GM19240 (cell line): ENCODE measurements around the gene NKX3-2.

Experiments used
- DNase-seq: peaks from one replicate; pipeline ENCODE4 v3.0.0; 2011; ENCODE audit warnings: low spot score; ENCODE audit not compliant: insufficient read length

NKX3-2 gene

DNA sequence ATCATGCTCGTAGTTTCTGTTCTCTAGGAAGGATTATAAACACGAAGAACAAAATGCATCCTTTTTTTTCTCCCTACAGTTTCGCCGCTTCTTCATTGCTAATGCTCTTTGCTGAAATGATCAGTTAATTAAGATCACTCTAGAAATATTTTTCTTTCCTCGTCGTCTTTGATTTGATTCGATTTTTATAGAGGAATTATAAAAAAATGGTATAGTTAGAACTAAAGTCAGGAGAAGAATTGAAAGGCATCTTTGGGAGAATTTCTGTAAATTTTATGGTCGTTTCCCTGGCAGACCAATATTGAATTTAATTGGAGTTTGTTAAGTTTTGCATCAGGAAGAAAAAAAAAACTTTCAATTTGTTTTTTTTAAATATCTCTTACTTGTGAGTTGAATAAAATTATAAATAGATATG, 1.1 kb upstream of the NKX3-2 start:
- DNase-seq: no peak

DNA sequence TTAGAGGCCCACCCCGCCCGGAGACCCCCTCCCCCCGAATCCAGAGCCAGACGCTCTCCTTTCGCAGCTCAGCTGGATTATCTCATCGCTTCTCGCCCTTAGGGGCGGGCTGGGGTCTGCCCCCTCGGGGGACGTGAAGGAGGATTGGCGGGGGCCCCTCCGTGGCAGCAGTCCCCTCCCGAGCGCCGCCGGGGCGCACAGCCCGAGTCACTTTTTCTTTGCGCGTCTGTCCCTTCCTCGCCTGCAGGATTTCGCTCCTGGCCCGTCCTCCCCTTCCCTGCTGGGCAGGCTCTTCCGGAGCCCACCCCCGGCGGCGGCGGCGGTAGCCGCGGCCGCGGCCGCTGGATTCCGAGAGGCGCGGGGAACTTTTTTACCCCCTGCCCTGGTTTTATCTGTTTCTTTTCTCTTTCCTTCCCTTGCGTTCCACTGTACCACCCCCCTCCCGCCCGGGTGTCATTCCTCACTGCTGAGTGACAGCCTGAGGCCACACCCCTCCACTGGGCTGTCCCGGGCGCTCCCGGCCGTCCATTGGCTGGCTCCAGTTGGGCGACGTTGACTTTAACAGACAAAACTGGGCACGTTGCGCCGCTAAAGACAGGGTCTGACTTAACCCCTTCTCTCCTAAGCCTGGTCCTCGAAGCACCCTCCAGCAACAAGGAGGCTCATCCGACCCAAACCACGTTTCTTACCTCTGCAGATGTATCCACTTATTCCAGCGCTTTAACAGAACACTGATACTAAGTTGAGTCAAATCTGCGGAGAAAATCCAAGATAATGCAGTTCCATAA, 492 bp upstream of the NKX3-2 start:
- DNase-seq: no peak

DNA sequence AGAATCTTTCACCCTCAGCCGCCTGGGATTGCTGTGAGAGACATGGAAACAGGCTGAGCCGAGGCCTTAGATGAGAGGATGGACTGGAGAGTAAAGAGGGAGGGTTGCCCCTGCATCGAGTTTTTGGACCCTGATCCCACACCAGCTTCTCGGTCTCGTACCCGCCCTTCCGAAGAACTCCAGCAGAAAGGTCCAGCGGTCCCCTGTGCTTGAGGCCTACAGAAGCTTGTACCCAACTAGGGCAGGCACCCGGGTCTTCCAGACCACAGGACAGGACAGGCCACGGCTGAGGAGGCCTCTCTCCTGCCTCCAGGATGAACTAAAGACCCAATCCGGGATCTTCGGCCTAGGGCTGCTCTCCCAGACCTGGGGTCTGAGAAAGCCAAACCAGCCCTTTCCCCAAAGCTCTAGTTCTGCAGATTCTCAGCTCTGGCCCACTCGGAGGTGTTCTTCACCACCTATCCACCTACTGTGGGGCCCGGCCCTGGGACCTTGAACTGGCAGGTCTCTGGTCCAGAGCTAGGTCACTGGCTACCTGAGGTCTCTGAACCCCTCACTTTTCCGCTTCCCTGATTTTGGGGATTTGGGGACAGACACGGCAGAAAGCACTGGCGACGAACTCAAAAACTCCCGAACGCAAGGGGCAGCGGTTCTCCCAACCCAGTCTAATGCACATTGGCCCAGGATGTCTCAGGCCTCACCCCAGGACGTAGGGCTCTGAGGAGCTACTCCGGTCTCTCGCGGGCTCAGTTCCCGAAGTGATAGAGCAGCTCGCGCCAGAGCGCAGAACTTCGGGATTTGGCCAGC, 1.1 kb downstream of the NKX3-2 start:
- DNase-seq: no peak

DNA sequence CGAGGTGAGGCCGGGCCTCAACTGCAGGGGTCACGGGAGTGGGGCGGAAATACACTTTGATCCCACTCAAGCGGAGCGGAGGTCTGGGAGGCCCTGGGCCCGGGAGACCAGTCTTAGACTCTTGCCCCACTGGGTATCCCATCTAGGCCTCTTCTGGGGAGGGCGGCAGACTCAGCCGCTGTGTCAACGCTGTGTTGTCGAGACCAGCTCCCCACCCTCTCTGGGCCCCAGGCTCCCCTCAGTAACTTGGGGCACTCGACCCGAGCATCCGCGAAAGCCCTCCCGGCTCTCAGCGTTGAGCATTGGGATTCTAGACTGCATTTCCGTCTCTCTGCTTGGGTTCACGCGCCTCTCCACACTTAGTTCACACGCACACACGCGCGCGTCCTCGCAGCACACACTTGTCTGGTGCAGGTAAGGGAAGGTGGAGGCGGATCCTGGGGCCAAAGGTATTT, 1.7 kb downstream of the NKX3-2 start:
- DNase-seq: no peak

DNA sequence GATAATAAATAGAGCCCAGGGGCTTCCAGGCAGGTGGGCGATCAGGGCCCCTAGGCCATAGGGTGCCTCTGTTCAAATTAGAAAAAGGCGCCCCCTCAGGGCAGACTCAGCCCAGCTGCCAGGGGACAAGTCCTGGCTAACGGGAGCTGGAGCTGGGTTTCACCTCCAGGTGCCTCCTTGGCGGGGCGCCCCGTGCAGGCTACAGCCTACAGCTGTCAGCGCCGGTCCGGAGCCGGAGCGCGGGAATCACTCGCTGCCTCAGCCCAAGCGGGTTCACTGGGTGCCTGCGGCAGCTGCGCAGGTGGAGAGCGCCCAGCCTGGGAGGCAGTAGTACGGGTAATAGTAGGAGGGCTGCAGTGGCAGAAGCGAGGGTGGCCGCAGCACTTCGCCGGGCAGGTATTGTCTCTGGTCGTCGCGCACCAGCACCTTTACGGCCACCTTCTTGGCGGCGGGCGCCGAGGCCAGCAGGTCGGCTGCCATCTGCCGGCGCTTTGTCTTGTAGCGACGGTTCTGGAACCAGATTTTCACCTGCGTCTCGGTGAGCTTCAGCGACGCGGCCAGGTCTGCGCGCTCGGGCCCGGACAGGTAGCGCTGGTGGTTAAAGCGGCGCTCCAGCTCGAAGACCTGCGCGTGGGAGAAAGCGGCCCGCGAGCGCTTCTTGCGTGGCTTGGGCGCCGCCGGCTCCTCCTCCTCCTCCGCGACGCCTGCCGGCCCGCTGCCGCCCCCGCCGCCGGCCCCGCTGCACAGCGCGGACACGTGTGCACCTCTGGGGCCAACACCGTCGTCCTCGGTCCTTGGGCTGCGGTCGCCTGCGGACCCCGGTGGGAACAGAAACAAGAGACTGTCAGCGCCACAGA, 2.4 kb downstream of the NKX3-2 start:
- DNase-seq: no peak

DNA sequence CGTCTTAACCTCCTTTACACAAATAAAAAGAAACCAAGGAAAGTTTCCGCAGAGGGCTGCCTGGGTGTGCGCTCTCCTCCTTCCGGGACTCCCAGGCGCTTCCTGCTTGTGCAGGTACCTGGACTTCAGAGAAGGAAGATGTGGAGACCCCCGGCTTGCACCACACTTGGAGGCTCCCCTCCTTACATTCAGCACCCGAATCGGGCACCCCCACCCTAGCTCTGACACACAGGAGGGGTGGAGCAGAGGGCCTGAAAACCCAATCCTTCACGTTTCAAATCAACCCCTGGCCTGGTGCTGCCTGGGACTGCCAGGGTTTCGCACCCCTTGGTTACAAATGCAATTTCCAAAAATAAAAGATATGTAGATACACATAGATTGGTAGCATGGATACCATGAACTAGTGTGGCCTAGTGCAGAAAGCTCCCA, 3.1 kb downstream of the NKX3-2 start:
- DNase-seq: no peak

DNA sequence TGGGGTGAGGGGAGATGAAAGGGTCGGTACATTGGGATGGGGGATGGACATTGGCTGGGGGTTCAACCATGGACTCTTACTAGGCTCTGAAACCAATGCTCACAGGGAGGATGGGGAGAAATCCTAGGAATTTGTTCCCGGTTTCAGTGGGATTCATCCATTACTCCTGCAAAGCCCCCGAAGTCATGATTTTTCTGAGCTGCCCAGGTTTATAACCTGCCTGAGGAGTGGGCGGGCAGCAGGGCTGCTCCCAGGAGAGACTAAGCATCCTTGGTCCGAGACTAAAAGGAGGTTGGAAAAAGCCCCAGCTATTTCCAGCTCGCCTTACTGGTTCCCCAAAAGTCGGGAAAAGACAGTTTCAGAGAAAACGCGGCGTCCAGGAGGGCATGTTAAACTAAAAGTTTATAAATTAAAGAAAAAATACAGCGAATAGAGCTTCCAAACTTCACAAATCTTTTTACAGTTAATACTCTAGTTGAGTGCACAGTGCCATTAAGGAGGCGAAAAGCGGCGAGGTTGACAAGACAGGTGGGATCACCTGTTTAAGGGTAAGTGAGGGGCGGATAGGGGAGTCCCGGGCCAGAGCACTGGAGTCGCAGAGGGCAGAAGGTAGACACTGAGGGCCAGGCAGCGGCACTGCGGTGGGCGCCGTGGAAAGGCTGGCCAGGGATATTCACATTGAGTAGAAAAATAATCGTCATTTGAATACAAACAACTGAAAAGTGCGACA, 3.7 kb downstream of the NKX3-2 start:
- no peak for DNase-seq

DNA sequence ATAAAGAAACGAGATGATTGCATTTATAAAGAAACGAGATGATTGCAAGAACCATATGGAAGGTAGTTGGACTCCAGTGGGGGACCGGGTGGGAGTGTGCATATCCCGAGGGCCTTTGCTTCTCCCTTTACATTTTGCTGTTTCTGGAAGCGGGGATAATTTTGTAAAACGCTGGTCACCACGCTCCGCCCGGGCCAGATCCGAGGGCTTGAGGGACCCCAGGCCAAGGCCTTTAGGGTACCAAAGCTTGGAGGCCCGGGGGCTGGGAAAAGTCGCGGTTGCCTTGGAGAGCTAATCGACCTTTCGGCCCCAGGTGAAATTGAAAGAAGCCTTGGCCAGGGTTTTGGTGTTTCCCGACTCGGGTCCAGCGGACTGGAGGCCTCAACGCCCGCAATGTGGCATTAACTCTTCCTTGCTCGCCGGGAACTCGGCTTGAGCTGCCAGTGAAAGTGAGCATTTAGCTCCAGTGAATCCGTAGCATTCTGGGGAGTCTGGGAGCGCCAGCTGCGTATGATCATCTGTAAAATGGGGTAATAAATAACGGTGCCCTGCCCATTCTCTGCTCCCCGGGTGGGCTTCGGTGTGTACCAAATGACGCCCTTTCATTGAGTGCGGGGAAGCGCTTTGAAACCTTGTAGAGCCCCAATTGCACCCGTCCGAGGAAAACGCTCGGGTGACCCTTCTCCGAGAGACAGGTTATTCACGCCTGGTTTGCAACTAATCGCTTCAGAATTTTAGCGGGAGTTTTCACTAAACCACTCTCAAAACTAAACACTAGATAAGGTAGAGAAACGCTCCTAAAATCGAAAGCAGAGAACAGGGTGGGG, 4.5 kb downstream of the NKX3-2 start:
- DNase-seq: no peak

DNA sequence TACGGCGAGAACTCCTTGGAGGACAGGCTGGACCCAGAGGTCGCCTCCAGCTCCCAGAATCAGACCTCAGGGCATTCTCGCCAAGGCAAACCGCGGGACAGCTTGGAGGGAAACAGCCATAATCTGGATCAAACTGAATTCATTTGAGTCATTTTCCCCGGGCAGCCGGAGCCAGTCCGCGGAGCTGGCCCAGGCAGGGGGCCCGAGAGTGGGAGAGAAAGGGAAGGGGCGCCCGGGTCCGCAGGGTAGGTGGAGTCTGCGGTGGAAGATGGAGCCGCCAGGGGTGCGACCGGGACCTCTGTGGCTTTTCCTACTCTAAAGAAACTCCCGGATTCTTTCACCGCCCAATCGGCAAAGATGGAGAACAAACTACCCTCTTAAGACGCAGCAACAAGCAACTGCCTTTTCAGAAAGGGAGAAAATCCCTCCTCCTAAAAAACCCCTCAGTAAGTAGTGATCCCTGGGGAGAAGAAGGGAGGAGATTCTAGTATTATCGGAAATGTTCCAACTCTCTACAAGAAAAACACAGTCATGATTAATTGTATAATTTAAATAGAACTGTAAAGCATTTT, 5.2 kb downstream of the NKX3-2 start:
- DNase-seq: no peak

DNA sequence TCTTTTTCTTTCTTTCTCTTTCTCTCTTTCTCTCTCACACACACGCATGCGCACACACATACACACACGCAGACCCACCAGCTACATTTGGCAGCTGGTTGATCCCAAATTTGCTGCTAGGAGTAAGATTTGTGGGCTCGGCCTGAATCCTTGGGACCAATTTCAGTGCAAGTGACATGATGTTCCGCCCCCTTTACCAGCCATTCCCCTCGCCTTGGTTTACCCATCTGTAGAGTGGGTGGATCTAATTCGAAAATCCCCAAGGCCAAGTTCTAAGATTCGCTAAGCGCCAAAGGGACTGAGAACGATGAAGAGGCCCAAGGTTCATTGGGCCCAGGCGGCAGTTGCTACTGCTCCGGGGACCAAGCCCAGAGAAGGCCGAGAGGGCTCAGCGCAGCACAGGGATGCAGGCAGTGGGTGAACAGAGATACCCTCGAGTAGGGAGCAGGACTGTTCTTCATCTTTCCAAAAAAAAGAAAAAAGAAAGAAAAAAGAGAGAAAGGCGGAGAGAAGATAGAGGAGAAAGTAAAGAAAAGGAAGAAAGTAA, 5.8 kb downstream of the NKX3-2 start:
- no peak for DNase-seq

DNA sequence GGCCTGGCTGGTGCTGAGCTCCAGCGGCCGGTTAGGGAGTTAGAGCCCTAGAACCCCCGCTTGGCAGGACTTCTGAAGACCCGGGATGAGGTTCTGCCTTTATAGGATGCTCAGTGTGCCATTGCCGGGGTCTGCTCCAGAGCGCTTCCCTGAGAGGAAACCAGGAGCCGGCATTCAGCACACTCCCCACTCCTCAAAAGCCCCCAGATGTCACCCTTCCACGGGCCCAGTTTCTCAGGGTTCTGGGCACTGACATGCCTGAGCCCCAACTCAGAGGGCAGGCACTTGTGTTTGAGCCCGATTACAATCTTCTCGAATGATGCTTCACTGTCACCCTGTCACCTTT, 6.5 kb downstream of the NKX3-2 start:
- no peak for DNase-seq

DNA sequence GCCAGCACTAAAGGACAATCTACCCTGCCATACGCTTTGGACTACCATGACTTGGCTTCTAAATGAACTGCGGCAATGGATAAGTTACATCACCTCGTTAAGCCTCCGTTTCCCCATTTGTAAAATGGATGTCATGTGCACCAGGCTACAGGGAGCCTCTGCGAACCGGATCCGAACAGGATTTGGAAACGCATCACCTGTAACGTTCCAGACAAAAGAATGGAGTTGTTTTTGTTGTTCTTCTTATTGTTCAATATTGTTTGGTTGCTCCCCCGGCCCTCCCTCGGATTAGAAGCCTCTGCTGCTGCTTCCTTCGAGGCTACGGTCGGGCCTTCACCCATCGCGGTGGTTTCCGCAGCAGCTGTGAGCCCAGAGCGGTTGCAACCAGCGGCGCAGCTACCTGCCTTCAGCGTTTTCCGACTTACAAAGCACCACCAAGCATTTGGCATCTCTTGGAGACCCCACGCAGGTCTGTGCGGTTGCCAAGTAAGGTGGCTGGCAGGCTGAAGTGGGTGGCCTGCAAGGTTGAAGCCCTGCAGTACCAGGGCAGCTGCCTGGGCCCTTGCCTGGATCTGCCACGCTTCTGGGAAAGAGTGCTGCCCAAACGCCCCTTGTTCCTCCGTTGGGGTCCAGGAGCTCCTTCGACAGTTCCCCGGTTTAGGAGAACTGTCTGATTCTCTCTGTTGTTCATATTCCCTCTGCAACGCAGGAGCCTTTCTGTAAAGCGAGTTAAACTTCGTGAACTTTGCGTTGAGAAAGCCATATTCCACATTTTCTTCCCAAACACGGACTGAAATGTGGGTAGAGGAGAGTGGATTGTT, 7.1 kb downstream of the NKX3-2 start:
- DNase-seq: no peak

DNA sequence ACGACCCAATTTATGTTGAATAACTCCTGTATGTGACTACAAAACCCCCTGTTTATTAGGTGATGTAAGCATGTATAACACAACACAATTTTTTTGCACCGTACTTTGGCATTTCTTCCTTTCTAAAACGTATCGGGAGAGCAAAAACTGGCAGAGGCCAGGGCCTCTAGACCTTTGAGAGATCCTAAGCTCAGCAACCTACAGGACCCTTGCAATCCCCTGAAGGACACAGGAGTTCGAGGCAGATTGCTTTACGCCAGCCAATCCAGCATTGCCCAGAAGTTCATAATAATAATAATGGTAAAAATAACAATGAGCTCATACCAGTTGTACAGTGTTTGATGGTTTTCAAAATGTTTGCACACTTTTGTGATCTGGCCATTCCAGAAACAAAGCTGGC, 7.7 kb downstream of the NKX3-2 start:
- DNase-seq: no peak

DNA sequence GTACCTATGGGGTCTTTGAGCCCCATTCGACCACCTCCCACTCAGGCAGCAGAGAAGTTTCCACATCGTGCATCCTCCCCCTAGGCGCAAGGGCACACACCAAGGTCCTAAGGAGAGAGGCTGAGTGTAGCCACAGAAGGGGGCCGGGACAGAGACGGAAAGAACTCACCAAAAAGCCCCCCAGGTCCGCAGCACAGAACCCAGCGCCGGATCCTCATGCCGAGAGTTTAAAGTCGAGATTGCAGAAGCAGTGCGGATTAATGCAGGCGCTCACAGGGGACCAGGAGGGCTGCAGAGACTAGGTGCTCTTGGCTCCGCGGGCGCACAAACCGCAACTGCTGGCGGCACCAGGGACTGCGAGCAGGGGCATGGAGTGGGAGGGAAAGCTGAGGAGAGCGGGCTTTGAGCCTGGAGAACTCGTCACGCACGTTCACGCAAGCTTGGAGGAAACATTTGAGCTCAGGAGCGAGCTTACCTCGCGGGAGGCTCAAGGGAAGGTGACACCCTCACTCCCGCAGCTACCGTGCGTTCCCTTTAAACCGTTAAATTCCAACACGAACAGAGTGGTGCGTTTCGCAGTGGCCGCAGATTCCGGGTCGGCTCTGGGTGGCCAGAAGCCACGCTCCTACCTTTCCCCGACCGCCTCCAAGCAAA, 8.5 kb downstream of the NKX3-2 start:
- DNase-seq: no peak

DNA sequence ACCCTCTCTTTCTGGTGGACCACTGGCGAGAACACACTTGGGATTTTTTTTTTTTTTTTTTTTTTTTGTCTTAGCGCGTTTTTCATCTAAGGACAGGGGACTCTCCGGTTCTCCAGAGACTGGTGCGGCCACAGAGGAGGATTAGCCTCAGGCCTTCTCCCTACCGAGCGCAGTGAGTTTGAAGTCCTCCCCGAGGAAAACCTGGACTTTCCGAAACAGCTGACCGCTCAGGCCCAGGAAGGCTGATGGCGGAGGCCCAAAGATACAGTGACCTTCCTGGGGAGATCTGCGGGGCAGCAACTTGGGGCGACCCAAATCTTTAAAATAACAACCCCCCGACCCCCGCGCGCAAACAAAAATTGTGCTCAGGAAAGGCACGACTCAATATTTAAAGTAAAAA, 9.2 kb downstream of the NKX3-2 start:
- no peak for DNase-seq

DNA sequence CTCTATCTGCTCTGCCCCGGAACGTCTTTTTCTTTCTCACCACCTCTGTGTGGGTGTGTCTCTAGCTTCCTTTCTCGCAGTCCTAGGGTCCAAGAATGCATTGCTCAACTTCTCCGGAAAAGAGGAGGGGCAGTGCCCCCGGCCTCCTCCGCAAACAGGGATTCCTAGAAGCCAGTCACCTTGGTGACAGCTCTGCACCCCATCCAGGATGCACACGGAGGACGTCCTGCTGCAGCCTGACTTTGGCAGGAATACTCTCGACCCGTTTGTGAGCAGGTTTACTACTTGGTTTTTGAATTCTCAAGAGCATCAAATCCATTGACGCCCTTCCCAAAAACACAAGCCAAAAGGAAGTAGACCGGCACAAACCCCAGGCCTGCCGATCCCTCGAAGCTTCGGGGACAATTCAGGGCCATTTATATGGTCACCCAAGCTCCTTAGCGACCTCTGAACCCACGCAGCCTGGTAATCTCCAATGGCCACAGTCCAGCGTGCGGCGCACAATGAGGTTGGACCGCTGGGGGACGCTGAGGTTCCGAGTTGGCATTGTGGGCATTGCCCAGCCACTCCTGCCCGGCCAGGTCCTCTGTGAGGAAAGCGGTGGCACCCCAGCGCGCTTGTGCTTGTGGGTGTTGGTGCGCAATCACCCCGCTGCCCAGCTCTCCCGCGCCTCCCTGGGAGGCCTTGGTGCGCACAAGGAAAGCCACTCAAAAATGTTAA, 9.8 kb downstream of the NKX3-2 start:
- no peak for DNase-seq

DNA sequence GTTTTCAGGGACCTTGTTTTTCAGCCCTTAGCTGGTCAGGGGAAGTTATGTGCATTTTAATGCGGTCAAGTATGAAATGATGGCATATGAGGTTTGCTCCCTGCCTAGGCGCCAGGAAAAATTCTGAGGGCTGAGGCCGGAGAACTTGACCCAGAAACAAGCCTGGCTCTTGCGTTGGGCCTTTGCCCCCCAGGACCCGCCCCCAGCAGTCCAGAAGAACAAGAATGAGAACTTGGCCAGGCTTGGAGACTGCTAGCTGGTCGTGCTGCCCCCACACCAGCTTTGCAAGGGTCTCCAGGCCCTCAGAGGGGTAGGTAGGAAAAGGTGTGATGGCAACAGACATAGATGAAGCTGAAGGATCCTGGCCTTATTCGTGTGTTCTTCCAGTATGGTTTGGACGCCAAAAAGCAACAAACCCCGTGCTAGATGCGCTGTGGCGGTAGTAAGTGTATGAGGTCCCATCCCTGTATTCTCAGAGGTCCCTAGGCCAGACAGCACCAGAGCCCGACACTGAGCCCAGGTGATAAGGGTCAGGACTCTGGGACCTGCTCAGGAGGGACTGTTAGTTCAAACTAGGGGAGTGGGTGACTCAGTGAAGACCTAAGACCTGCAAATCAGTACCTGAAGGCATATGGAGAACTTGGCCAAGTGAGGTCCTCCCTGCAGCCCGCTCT, 10.5 kb downstream of the NKX3-2 start:
- no peak for DNase-seq
